HEK293 (cell line): Measurements from ENCODE around the gene SREBF2.
A peak's percentile ranks its signal among the peaks of the same experiment; 100 is the strongest.

Experiments
- AEBP2 ChIP-seq: fragments of 450-650 bp; formaldehyde crosslinking; IDR thresholded peaks from 2 replicates; pipeline ENCODE4 v1.5.1; 2016; ENCODE audit warnings: missing biosample characterization, missing genetic modification characterization, borderline replicate concordance
- BCL11B ChIP-seq: fragments of 450-650 bp; formaldehyde crosslinking; IDR thresholded peaks from 2 replicates; pipeline ENCODE4 v1.5.1; 2016; ENCODE audit warnings: low read depth, missing biosample characterization, missing genetic modification characterization
- OSR2 ChIP-seq: fragments of 450-650 bp; formaldehyde crosslinking; IDR thresholded peaks from 2 replicates; pipeline ENCODE4 v1.5.1; 2016; ENCODE audit warnings: missing biosample characterization, missing genetic modification characterization
- PRDM6 ChIP-seq: fragments of 450-650 bp; formaldehyde crosslinking; IDR thresholded peaks from 2 replicates; pipeline ENCODE4 v1.5.1; 2017; ENCODE audit warnings: missing biosample characterization, missing genetic modification characterization
- REPIN1 ChIP-seq: fragments of 450-650 bp; formaldehyde crosslinking; IDR thresholded peaks from 2 replicates; pipeline ENCODE4 v1.5.1; 2017; ENCODE audit warnings: missing biosample characterization, missing genetic modification characterization, low read depth
- TRIM28 ChIP-seq: IDR thresholded peaks from 2 replicates; pipeline ENCODE4 v1.6.1; 2011; ENCODE audit warnings: low read length, control low read depth, borderline replicate concordance
- ZNF112 ChIP-seq: fragments of 450-650 bp; formaldehyde crosslinking; IDR thresholded peaks from 2 replicates; pipeline ENCODE4 v1.5.0; 2017; ENCODE audit warnings: missing biosample characterization, missing genetic modification characterization
- ZNF138 ChIP-seq: fragments of 450-650 bp; formaldehyde crosslinking; IDR thresholded peaks from 2 replicates; pipeline ENCODE4 v1.5.1; 2016; ENCODE audit warnings: missing biosample characterization, missing genetic modification characterization, borderline replicate concordance
- ZNF157 ChIP-seq: fragments of 450-650 bp; formaldehyde crosslinking; IDR thresholded peaks from 2 replicates; pipeline ENCODE4 v1.5.1; 2016; ENCODE audit warnings: missing biosample characterization, missing genetic modification characterization
- ZNF184 ChIP-seq: fragments of 450-650 bp; IDR thresholded peaks from 2 replicates; pipeline ENCODE4 v1.5.1; 2018; ENCODE audit warnings: missing biosample characterization, mild to moderate bottlenecking, missing genetic modification characterization
- ZNF19 ChIP-seq: fragments of 450-650 bp; formaldehyde crosslinking; IDR thresholded peaks from 2 replicates; pipeline ENCODE4; 2016; ENCODE audit warnings: missing biosample characterization, missing genetic modification characterization, low read depth
- ZNF266 ChIP-seq: fragments of 450-650 bp; formaldehyde crosslinking; IDR thresholded peaks from 2 replicates; pipeline ENCODE4 v1.5.1; 2016; ENCODE audit warnings: missing biosample characterization, missing genetic modification characterization, low read depth
- ZNF302 ChIP-seq: fragments of 450-650 bp; formaldehyde crosslinking; IDR thresholded peaks from 2 replicates; pipeline ENCODE4 v1.5.1; 2016; ENCODE audit warnings: missing biosample characterization, missing genetic modification characterization, low read depth
- ZNF350 ChIP-seq: fragments of 450-650 bp; formaldehyde crosslinking; IDR thresholded peaks from 2 replicates; pipeline ENCODE4 v1.5.0; 2017; ENCODE audit warnings: missing biosample characterization, mild to moderate bottlenecking, missing genetic modification characterization
- ZNF548 ChIP-seq: fragments of 450-650 bp; formaldehyde crosslinking; IDR thresholded peaks from 2 replicates; pipeline ENCODE4 v1.5.1; 2016; ENCODE audit warnings: missing biosample characterization, missing genetic modification characterization
- ZNF623 ChIP-seq: fragments of 450-650 bp; formaldehyde crosslinking; IDR thresholded peaks from 2 replicates; pipeline ENCODE4 v1.5.1; 2016; ENCODE audit warnings: missing biosample characterization, missing genetic modification characterization
- TF ChIP-seq, protein P1 (sequence below): fragments of 450-650 bp; formaldehyde crosslinking; IDR thresholded peaks from 2 replicates; pipeline ENCODE4 v1.5.1; 2017; ENCODE audit warnings: missing biosample characterization, missing genetic modification characterization
- TF ChIP-seq, protein P2 (sequence below): fragments of 450-650 bp; IDR thresholded peaks from 2 replicates; pipeline ENCODE4 v1.5.1; 2018; ENCODE audit warnings: missing biosample characterization, missing genetic modification characterization
- TF ChIP-seq, protein P3 (sequence below): fragments of 450-650 bp; formaldehyde crosslinking; IDR thresholded peaks from 2 replicates; pipeline ENCODE4 v1.5.1; 2016; ENCODE audit warnings: missing biosample characterization, missing genetic modification characterization
- TF ChIP-seq, protein P4 (sequence below): fragments of 450-650 bp; formaldehyde crosslinking; IDR thresholded peaks from 2 replicates; pipeline ENCODE4 v1.5.1; 2016; ENCODE audit warnings: missing biosample characterization, missing genetic modification characterization
- TF ChIP-seq, protein P5 (sequence below): fragments of 450-650 bp; formaldehyde crosslinking; IDR thresholded peaks from 2 replicates; pipeline ENCODE4 v1.5.1; 2016; ENCODE audit warnings: missing biosample characterization, missing genetic modification characterization
- TF ChIP-seq, protein P6 (sequence below): fragments of 450-650 bp; formaldehyde crosslinking; IDR thresholded peaks from 2 replicates; pipeline ENCODE4 v1.5.0; 2017; ENCODE audit warnings: missing biosample characterization, missing genetic modification characterization, borderline replicate concordance
- TF ChIP-seq, protein P7 (sequence below): fragments of 450-650 bp; formaldehyde crosslinking; IDR thresholded peaks from 2 replicates; pipeline ENCODE4 v1.5.1; 2016; ENCODE audit warnings: missing biosample characterization, missing genetic modification characterization, low read depth

SREBF2 gene

GRCh38 chr22:41832553-41833368 lies at the start of gene SREBF2 (continued):
- TF ChIP-seq BCL11B (tag by site-specific recombination) (peak; percentile 97), PRDM6 (no peak; the same call in 1 of the 2 replicates), ZNF623 (tag by site-specific recombination) (no peak), ZNF266 (tag by site-specific recombination) (no peak), ZNF184 (tag by site-specific recombination) (peak; percentile 24; the same call in 1 of the 2 replicates), ZNF112 (tag by site-specific recombination) (no peak), ZNF138 (tag by site-specific recombination) (no peak), AEBP2 (tag by site-specific recombination) (no peak), ZNF350 (tag by site-specific recombination) (no peak), ZNF19 (no peak), ZNF157 (no peak), REPIN1 (tag by site-specific recombination) (no peak; the same call in 1 of the 2 replicates), TRIM28 (no peak; the same call in 1 of the 2 replicates), ZNF302 (tag by site-specific recombination) (no peak), OSR2 (tag by site-specific recombination) (no peak; the same call in 1 of the 2 replicates), ZNF548 (no peak)
- TF ChIP-seq, protein P1, sequence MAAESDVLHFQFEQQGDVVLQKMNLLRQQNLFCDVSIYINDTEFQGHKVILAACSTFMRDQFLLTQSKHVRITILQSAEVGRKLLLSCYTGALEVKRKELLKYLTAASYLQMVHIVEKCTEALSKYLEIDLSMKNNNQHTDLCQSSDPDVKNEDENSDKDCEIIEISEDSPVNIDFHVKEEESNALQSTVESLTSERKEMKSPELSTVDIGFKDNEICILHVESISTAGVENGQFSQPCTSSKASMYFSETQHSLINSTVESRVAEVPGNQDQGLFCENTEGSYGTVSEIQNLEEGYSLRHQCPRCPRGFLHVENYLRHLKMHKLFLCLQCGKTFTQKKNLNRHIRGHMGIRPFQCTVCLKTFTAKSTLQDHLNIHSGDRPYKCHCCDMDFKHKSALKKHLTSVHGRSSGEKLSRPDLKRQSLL (tag by site-specific recombination) = 0 out of 2 replicates have a peak, but pooled peaks have one; percentile 23
- TF ChIP-seq, protein P2, sequence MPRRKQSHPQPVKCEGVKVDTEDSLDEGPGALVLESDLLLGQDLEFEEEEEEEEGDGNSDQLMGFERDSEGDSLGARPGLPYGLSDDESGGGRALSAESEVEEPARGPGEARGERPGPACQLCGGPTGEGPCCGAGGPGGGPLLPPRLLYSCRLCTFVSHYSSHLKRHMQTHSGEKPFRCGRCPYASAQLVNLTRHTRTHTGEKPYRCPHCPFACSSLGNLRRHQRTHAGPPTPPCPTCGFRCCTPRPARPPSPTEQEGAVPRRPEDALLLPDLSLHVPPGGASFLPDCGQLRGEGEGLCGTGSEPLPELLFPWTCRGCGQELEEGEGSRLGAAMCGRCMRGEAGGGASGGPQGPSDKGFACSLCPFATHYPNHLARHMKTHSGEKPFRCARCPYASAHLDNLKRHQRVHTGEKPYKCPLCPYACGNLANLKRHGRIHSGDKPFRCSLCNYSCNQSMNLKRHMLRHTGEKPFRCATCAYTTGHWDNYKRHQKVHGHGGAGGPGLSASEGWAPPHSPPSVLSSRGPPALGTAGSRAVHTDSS (tag by site-specific recombination) = no peak
- TF ChIP-seq, protein P3, sequence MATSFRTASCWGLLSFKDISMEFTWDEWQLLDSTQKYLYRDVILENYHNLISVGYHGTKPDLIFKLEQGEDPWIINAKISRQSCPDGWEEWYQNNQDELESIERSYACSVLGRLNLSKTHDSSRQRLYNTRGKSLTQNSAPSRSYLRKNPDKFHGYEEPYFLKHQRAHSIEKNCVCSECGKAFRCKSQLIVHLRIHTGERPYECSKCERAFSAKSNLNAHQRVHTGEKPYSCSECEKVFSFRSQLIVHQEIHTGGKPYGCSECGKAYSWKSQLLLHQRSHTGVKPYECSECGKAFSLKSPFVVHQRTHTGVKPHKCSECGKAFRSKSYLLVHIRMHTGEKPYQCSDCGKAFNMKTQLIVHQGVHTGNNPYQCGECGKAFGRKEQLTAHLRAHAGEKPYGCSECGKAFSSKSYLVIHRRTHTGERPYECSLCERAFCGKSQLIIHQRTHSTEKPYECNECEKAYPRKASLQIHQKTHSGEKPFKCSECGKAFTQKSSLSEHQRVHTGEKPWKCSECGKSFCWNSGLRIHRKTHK (tag by site-specific recombination) = no peak
- TF ChIP-seq, protein P4, sequence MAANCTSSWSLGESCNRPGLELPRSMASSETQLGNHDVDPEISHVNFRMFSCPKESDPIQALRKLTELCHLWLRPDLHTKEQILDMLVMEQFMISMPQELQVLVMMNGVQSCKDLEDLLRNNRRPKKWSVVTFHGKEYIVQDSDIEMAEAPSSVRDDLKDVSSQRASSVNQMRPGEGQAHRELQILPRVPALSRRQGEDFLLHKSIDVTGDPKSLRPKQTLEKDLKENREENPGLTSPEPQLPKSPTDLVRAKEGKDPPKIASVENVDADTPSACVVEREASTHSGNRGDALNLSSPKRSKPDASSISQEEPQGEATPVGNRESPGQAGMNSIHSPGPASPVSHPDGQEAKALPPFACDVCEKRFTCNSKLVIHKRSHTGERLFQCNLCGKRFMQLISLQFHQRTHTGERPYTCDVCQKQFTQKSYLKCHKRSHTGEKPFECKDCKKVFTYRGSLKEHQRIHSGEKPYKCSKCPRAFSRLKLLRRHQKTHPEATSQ (tag by site-specific recombination) = peak; percentile 89; the same call in 1 of the 2 replicates
- TF ChIP-seq, protein P5, sequence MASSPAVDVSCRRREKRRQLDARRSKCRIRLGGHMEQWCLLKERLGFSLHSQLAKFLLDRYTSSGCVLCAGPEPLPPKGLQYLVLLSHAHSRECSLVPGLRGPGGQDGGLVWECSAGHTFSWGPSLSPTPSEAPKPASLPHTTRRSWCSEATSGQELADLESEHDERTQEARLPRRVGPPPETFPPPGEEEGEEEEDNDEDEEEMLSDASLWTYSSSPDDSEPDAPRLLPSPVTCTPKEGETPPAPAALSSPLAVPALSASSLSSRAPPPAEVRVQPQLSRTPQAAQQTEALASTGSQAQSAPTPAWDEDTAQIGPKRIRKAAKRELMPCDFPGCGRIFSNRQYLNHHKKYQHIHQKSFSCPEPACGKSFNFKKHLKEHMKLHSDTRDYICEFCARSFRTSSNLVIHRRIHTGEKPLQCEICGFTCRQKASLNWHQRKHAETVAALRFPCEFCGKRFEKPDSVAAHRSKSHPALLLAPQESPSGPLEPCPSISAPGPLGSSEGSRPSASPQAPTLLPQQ (tag by site-specific recombination) = peak; percentile 92
- TF ChIP-seq, protein P6, sequence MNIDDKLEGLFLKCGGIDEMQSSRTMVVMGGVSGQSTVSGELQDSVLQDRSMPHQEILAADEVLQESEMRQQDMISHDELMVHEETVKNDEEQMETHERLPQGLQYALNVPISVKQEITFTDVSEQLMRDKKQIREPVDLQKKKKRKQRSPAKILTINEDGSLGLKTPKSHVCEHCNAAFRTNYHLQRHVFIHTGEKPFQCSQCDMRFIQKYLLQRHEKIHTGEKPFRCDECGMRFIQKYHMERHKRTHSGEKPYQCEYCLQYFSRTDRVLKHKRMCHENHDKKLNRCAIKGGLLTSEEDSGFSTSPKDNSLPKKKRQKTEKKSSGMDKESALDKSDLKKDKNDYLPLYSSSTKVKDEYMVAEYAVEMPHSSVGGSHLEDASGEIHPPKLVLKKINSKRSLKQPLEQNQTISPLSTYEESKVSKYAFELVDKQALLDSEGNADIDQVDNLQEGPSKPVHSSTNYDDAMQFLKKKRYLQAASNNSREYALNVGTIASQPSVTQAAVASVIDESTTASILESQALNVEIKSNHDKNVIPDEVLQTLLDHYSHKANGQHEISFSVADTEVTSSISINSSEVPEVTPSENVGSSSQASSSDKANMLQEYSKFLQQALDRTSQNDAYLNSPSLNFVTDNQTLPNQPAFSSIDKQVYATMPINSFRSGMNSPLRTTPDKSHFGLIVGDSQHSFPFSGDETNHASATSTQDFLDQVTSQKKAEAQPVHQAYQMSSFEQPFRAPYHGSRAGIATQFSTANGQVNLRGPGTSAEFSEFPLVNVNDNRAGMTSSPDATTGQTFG (tag by site-specific recombination) = no peak
- TF ChIP-seq, protein P7, sequence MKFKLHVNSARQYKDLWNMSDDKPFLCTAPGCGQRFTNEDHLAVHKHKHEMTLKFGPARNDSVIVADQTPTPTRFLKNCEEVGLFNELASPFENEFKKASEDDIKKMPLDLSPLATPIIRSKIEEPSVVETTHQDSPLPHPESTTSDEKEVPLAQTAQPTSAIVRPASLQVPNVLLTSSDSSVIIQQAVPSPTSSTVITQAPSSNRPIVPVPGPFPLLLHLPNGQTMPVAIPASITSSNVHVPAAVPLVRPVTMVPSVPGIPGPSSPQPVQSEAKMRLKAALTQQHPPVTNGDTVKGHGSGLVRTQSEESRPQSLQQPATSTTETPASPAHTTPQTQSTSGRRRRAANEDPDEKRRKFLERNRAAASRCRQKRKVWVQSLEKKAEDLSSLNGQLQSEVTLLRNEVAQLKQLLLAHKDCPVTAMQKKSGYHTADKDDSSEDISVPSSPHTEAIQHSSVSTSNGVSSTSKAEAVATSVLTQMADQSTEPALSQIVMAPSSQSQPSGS = peak; percentile 100
